OCI-LY1 (cell line): ENCODE results near the gene BBS10.
A peak's percentile ranks its signal among the peaks of the same experiment; 100 is the strongest.

Source experiments
- H2AFZ ChIP-seq: fragments of 200-600 bp; sonication (generic), shearing (Covaris generic); 2 replicates; pipeline ENCODE4 v1.6.0; 2014; ENCODE audit warnings: antibody characterized with exemption, mild to moderate bottlenecking, low read length
- H3F3A ChIP-seq: fragments of 200-600 bp; sonication (generic), shearing (Covaris generic); 2 replicates; pipeline ENCODE4 v1.6.0; 2014; ENCODE audit warnings: mild to moderate bottlenecking, antibody characterized with exemption, low read length, moderate library complexity; ENCODE audit not compliant: insufficient read depth
- H3K27ac ChIP-seq: fragments of 200-600 bp; sonication (generic); 2 replicates; pipeline ENCODE4 v1.5.1; 2014; ENCODE audit warnings: low read length, mixed run types, mild to moderate bottlenecking, low read depth; ENCODE audit not compliant: poor library complexity, severe bottlenecking
- H3K27me3 ChIP-seq: fragments of 200-600 bp; sonication (generic); 2 replicates; pipeline ENCODE4 v1.6.0; 2014; ENCODE audit warnings: antibody characterized with exemption, mild to moderate bottlenecking, low read length, moderate library complexity; ENCODE audit not compliant: insufficient read depth
- H3K36me3 ChIP-seq: fragments of 200-600 bp; sonication (generic); 2 replicates; pipeline ENCODE4 v1.6.1; 2014; ENCODE audit warnings: mild to moderate bottlenecking, antibody characterized with exemption, low read length, moderate library complexity, mixed read lengths; ENCODE audit not compliant: insufficient read depth
- H3K4me1 ChIP-seq: fragments of 200-600 bp; sonication (generic); 2 replicates; pipeline ENCODE4 v1.5.1; 2014; ENCODE audit warnings: mild to moderate bottlenecking, low read length, moderate library complexity; ENCODE audit not compliant: insufficient read depth, severe bottlenecking
- H3K4me2 ChIP-seq: fragments of 200-600 bp; sonication (generic), shearing (Covaris generic); 2 replicates; pipeline ENCODE4 v1.6.1; 2014; ENCODE audit warnings: low read length
- H3K4me3 ChIP-seq: fragments of 200-600 bp; sonication (generic); 2 replicates; pipeline ENCODE4 v1.5.1; 2014; ENCODE audit warnings: low read length, low read depth, mild to moderate bottlenecking, mixed read lengths; ENCODE audit not compliant: poor library complexity, severe bottlenecking
- H3K79me2 ChIP-seq: fragments of 200-600 bp; shearing (Covaris generic); 2 replicates; pipeline ENCODE4 v1.6.1; 2016; ENCODE audit warnings: mixed run types, low read length, mixed read lengths; ENCODE audit not compliant: insufficient read depth
- H3K9ac ChIP-seq: fragments of 200-600 bp; sonication (generic), shearing (Covaris generic); 2 replicates; pipeline ENCODE4 v1.6.1; 2014; ENCODE audit warnings: mild to moderate bottlenecking, low read length, mixed read lengths
- H3K9me2 ChIP-seq: fragments of 200-600 bp; sonication (generic), shearing (Covaris generic); 2 replicates; pipeline ENCODE4 v1.6.1; 2014; ENCODE audit warnings: low read depth, mild to moderate bottlenecking, low read length, mixed read lengths
- H3K9me3 ChIP-seq: fragments of 200-600 bp; shearing (Covaris generic); 2 replicates; pipeline ENCODE4 v1.6.1; 2014; ENCODE audit warnings: low read length, mixed read lengths
- H4K20me1 ChIP-seq: fragments of 200-600 bp; sonication (generic), shearing (Covaris generic); 2 replicates; pipeline ENCODE4 v1.6.0; 2016; ENCODE audit warnings: mild to moderate bottlenecking, low read length; ENCODE audit not compliant: insufficient read depth
- EZH2 ChIP-seq: fragments of 200-600 bp; sonication (generic), shearing (Covaris generic); IDR thresholded peaks from 2 replicates; pipeline ENCODE4 v1.8.0; 2017; ENCODE audit warnings: borderline replicate concordance, mixed run types, mild to moderate bottlenecking, antibody characterized with exemption, low read length, moderate library complexity, mixed read lengths
- TF ChIP-seq, protein P1 (sequence below): fragments of 200-600 bp; sonication (generic), shearing (Covaris generic); IDR thresholded peaks from 2 replicates; pipeline ENCODE4 v1.5.1; 2017; ENCODE audit warnings: mild to moderate bottlenecking, antibody characterized with exemption, low read length, moderate library complexity, mixed read lengths

BBS10 gene

DNA sequence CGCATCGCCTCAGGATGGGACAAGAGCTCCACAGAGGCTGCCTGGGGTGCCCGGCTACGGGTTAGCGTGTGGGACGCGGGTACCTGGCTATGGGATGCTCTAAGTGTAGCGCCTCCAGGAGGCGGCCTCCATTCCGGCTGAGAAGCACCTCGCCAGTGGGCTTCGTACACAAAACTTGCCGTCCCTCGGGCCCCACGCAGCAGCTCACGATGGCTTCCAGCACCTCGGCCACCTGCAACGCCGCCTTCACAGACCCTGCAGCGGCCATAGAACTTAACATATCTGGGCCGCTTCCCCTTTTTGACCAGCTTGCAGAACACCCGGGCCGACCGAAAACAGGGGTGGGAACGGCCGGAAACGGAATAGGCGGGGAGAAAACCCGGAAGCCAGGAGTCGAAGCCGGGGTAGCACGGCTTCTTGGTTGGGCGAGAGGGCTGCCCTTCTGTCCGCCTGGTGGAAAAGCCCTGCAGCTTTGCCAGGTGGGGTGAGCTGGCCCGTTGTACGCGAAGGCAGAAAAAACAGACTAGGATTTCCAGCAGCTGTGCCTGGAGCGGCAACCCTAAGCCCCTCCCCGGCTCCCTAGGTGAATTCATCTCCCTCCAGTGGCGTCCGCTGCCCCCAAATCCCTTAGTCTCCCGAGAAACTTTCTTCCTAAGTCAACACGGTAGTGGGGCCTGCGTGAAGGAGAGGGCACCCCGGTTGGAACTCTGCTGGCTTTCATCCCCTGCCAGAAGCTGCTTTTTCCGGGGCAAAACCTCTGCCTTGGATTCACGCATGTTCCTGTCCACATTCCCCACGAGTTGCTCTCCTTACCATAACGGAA, at the start of gene BBS10:
Gene BBS10 (minus strand): TSS at position 337 of the 823 bp plus-strand sequence. CDS start 57 bp downstream, at position 280.
- H3F3A ChIP-seq: no peaks in the 10 kb centered on the region
- H2AFZ ChIP-seq: peak within 1 kb of the TSS; percentile 82; the same call in 1 of the 2 replicates
- peak within 1 kb of the TSS; percentile 95 for H3K4me2 ChIP-seq
- peaks cover 22% of the 10 kb centered on the region for H3K4me1 ChIP-seq
- peak within 1 kb of the TSS; percentile 78 for H3K27ac ChIP-seq
- H3K79me2 ChIP-seq: 0 out of 2 replicates have a peak, but pooled peaks cover 2% of the 10 kb centered on the region
- peak within 1 kb of the TSS; percentile 87 for H3K9ac ChIP-seq
- no peaks in the 10 kb centered on the region for H3K9me2 ChIP-seq
- H3K27me3 ChIP-seq: no peaks in the 10 kb centered on the region
- TF ChIP-seq EZH2: no peak
- TF ChIP-seq, protein P1, sequence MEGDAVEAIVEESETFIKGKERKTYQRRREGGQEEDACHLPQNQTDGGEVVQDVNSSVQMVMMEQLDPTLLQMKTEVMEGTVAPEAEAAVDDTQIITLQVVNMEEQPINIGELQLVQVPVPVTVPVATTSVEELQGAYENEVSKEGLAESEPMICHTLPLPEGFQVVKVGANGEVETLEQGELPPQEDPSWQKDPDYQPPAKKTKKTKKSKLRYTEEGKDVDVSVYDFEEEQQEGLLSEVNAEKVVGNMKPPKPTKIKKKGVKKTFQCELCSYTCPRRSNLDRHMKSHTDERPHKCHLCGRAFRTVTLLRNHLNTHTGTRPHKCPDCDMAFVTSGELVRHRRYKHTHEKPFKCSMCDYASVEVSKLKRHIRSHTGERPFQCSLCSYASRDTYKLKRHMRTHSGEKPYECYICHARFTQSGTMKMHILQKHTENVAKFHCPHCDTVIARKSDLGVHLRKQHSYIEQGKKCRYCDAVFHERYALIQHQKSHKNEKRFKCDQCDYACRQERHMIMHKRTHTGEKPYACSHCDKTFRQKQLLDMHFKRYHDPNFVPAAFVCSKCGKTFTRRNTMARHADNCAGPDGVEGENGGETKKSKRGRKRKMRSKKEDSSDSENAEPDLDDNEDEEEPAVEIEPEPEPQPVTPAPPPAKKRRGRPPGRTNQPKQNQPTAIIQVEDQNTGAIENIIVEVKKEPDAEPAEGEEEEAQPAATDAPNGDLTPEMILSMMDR: peak; percentile 34; the same call in 1 of the 2 replicates
- no peaks in the 10 kb centered on the region for H3K9me3 ChIP-seq
- no peaks in the 10 kb centered on the region for H3K36me3 ChIP-seq
- no peaks in the 10 kb centered on the region for H4K20me1 ChIP-seq
- H3K4me3 ChIP-seq: peak within 1 kb of the TSS; percentile 86

DNA sequence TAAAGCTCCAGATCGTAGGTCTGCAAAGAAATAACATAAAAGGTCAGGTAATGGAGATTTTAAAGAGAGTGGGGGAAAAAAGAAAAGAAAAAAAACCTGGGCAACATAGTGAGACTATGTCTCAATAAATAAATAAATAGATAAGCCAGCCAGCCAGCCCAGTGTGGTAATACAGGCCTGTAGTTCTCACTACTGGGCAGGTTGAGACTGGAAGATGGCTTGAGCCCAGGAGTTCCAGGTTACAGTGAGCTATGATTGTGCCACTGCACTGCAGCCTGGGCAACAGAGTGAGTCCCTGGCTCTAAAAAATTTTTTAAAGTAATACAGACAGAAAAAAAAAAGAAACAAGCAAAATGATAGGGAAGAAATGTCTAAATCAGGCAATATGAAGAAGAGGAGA, 43.2 kb upstream of the BBS10 start:
- Histone ChIP-seq H3K9me3 (no peaks in the 10 kb centered on the region), H3K27ac (no peak overlapping the region), H3K4me2 (no peak overlapping the region), H3F3A (no peaks in the 10 kb centered on the region), H3K4me1 (no peaks in the 10 kb centered on the region), H3K4me3 (no peak overlapping the region), H3K27me3 (no peaks in the 10 kb centered on the region), H3K79me2 (no peaks in the 10 kb centered on the region), H3K9ac (no peak overlapping the region), H4K20me1 (no peaks in the 10 kb centered on the region), H3K36me3 (peaks cover 38% of the 10 kb centered on the region; the same call in 1 of the 2 replicates), H2AFZ (no peak overlapping the region), H3K9me2 (no peaks in the 10 kb centered on the region)
- TF ChIP-seq EZH2: no peak
- TF ChIP-seq, protein P1: no peak

DNA sequence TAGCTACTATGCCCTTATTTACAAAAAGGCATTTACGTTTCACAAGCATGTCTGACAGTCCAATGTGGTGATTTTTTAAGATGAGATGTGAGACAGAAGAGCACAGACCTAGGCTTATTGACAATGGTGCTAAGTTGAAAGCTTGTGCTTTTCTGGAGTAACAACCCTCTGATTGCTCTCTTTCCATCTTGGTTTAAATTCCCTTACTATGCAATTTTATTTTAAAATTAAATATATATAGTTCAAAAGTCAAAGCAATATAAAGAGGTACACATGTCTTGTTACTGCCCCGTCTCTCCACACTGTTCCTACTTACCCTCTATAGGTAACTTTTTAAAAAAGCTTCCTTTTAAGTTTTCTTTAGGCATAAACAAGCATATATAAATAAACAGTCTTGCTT, 39.4 kb upstream of the BBS10 start:
- H3K4me2 ChIP-seq: no peak overlapping the region
- no peaks in the 10 kb centered on the region for H3K27me3 ChIP-seq
- no peaks in the 10 kb centered on the region for H3F3A ChIP-seq
- H4K20me1 ChIP-seq: no peaks in the 10 kb centered on the region
- no peak overlapping the region for H3K4me3 ChIP-seq
- no peak overlapping the region for H3K9ac ChIP-seq
- H3K36me3 ChIP-seq: peaks cover 40% of the 10 kb centered on the region; the same call in 1 of the 2 replicates
- H3K9me2 ChIP-seq: no peaks in the 10 kb centered on the region
- H2AFZ ChIP-seq: no peak overlapping the region
- H3K79me2 ChIP-seq: no peaks in the 10 kb centered on the region
- TF ChIP-seq, protein P1: no peak
- no peak for TF ChIP-seq EZH2
- H3K4me1 ChIP-seq: no peaks in the 10 kb centered on the region
- H3K9me3 ChIP-seq: no peaks in the 10 kb centered on the region
- no peak overlapping the region for H3K27ac ChIP-seq
